WTC11 (cell line): Measurements from ENCODE around the gene ERC2. TPM values are rescaled to one million over a fixed set of nuclear protein-coding genes. Genes with fewer than 3 reads are reported as not detected.

ENCODE experiments used
- ATAC-seq: fragments of 200-7000 bp; cut with Tn5 transposase; 2 replicates; pipeline ENCODE4 v1.10.0; 2021; ENCODE audit warnings: mild to moderate bottlenecking, moderate library complexity
- CTCF ChIA-PET: fragments of 300-600 bp; sonication (Branson Sonifier 250); formaldehyde crosslinking; loops from one replicate; lab custom pipeline; 2021; ENCODE audit warnings: antibody characterized with exemption; lab: Charles Lee
- POLR2A ChIA-PET: fragments of 350-600 bp; sonication (Branson Sonifier 250); formaldehyde crosslinking; loops from one replicate; lab custom pipeline; 2021; ENCODE audit warnings: antibody characterized with exemption; lab: Charles Lee
- DNase-seq: peaks from one replicate; pipeline ENCODE4 v3.0.0; 2021; ENCODE audit warnings: low spot score
- H3K27ac Mint-ChIP-seq: 2 replicates; pipeline ENCODE4 v1.8.0; 2021; ENCODE audit warnings: mixed read lengths
- H3K27me3 Mint-ChIP-seq: 2 replicates; pipeline ENCODE4 v1.8.0; 2021; ENCODE audit warnings: low read depth, mild to moderate bottlenecking, moderate library complexity, mixed read lengths
- H3K36me3 Mint-ChIP-seq: 2 replicates; pipeline ENCODE4 v1.8.0; 2021; ENCODE audit warnings: mixed read lengths
- H3K4me1 Mint-ChIP-seq: 2 replicates; pipeline ENCODE4 v1.8.0; 2022; ENCODE audit warnings: mixed read lengths
- H3K4me3 Mint-ChIP-seq: 2 replicates; pipeline ENCODE4 v1.8.0; 2021; ENCODE audit warnings: mild to moderate bottlenecking, moderate library complexity, mixed read lengths
- H3K9me3 Mint-ChIP-seq: 2 replicates; pipeline ENCODE4 v1.8.0; 2021; ENCODE audit warnings: mixed read lengths
- AFF4 ChIP-seq: sonication (generic); formaldehyde crosslinking; IDR thresholded peaks from 2 replicates; pipeline ENCODE4 v1.8.1; 2023; ENCODE audit warnings: mild to moderate bottlenecking, missing genetic modification reagents, borderline replicate concordance
- ARID4B ChIP-seq: sonication (generic); formaldehyde crosslinking; IDR thresholded peaks from 2 replicates; pipeline ENCODE4 v1.8.0; 2023; ENCODE audit warnings: missing genetic modification reagents, mild to moderate bottlenecking, borderline replicate concordance
- ATF6 ChIP-seq: sonication (generic); formaldehyde crosslinking; IDR thresholded peaks from 2 replicates; pipeline ENCODE4 v1.8.1; 2023; ENCODE audit warnings: mild to moderate bottlenecking, missing genetic modification reagents
- CREM ChIP-seq: sonication (generic); formaldehyde crosslinking; IDR thresholded peaks from 2 replicates; pipeline ENCODE4 v1.8.1; 2022; ENCODE audit warnings: mild to moderate bottlenecking, missing genetic modification reagents, moderate library complexity
- E2F5 ChIP-seq: sonication (generic); formaldehyde crosslinking; IDR thresholded peaks from 2 replicates; pipeline ENCODE4 v1.8.1; 2022; ENCODE audit warnings: mild to moderate bottlenecking, moderate library complexity, missing genetic modification reagents
- EMX1 ChIP-seq: fragments of 250-450 bp; sonication (Bioruptor Pico); IDR thresholded peaks from 2 replicates; pipeline ENCODE4 v1.8.0; 2021; ENCODE audit warnings: mild to moderate bottlenecking
- ESRRA ChIP-seq: sonication (generic); formaldehyde crosslinking; IDR thresholded peaks from 2 replicates; pipeline ENCODE4 v1.8.1; 2022; ENCODE audit warnings: mild to moderate bottlenecking, missing genetic modification reagents, borderline replicate concordance
- GRHL2 ChIP-seq: fragments of 250-450 bp; sonication (Bioruptor Pico); IDR thresholded peaks from 2 replicates; pipeline ENCODE4 v1.8.0; 2022; ENCODE audit warnings: mild to moderate bottlenecking, moderate library complexity; ENCODE audit not compliant: insufficient replicate concordance, severe bottlenecking
- SMAD4 ChIP-seq: sonication (generic); formaldehyde crosslinking; IDR thresholded peaks from 2 replicates; pipeline ENCODE4 v1.8.0; 2022; ENCODE audit warnings: mild to moderate bottlenecking, missing genetic modification reagents
- TEAD1 ChIP-seq: sonication (generic); formaldehyde crosslinking; IDR thresholded peaks from 2 replicates; pipeline ENCODE4 v1.8.0; 2022; ENCODE audit warnings: mild to moderate bottlenecking, missing genetic modification reagents
- ZNF138 ChIP-seq: sonication (generic); formaldehyde crosslinking; conservative IDR thresholded peaks from 2 replicates; pipeline ENCODE4 v1.8.1; 2022; ENCODE audit warnings: mild to moderate bottlenecking, moderate library complexity, missing genetic modification reagents
- ZNF396 ChIP-seq: fragments of 250-450 bp; sonication (Bioruptor Pico); IDR thresholded peaks from 2 replicates; pipeline ENCODE4 v1.8.0; 2021; ENCODE audit warnings: mild to moderate bottlenecking, moderate library complexity, borderline replicate concordance
- total RNA-seq: library from RNA; stranded (reverse); gene quantifications from 3 replicates; pipeline ENCODE4 v1.2.3, GENCODE V29; 2021
- TF ChIP-seq, protein P1 (sequence below): sonication (generic); formaldehyde crosslinking; IDR thresholded peaks from 2 replicates; pipeline ENCODE4 v1.8.1; 2022; ENCODE audit warnings: low read depth, missing genetic modification reagents, borderline replicate concordance
- TF ChIP-seq, protein P2 (sequence below): sonication (generic); formaldehyde crosslinking; IDR thresholded peaks from 2 replicates; pipeline ENCODE4 v1.8.0; 2023; ENCODE audit warnings: missing genetic modification reagents
- TF ChIP-seq, protein P3 (sequence below): fragments of 250-450 bp; sonication (Bioruptor Pico); IDR thresholded peaks from 2 replicates; pipeline ENCODE4 v1.9.0; 2021; ENCODE audit warnings: moderate library complexity, mild to moderate bottlenecking, inconsistent platforms, borderline replicate concordance
- TF ChIP-seq, protein P4 (sequence below): sonication (generic); formaldehyde crosslinking; IDR thresholded peaks from 2 replicates; pipeline ENCODE4 v1.8.1; 2023; ENCODE audit warnings: mild to moderate bottlenecking, missing genetic modification reagents, moderate library complexity

The ERC2 gene
- total RNA-seq, 1 experiment from 2014 or later: 23.5 TPM

- TF ChIP-seq, protein P1, sequence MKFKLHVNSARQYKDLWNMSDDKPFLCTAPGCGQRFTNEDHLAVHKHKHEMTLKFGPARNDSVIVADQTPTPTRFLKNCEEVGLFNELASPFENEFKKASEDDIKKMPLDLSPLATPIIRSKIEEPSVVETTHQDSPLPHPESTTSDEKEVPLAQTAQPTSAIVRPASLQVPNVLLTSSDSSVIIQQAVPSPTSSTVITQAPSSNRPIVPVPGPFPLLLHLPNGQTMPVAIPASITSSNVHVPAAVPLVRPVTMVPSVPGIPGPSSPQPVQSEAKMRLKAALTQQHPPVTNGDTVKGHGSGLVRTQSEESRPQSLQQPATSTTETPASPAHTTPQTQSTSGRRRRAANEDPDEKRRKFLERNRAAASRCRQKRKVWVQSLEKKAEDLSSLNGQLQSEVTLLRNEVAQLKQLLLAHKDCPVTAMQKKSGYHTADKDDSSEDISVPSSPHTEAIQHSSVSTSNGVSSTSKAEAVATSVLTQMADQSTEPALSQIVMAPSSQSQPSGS (CRISPR knock-in tag): no peak
- TF ChIP-seq, protein P2, sequence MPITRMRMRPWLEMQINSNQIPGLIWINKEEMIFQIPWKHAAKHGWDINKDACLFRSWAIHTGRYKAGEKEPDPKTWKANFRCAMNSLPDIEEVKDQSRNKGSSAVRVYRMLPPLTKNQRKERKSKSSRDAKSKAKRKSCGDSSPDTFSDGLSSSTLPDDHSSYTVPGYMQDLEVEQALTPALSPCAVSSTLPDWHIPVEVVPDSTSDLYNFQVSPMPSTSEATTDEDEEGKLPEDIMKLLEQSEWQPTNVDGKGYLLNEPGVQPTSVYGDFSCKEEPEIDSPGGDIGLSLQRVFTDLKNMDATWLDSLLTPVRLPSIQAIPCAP (CRISPR knock-in tag): no peak
- TF ChIP-seq E2F5 (no peak), EMX1 (CRISPR knock-in tag) (no peak), ZNF138 (CRISPR knock-in tag) (no peak), ESRRA (CRISPR knock-in tag) (no peak), ZNF396 (CRISPR knock-in tag) (no peak)
Observed at GRCh38 chr3:55934771-55935170, 533.5 kb downstream of the ERC2 start (continued).

DNA sequence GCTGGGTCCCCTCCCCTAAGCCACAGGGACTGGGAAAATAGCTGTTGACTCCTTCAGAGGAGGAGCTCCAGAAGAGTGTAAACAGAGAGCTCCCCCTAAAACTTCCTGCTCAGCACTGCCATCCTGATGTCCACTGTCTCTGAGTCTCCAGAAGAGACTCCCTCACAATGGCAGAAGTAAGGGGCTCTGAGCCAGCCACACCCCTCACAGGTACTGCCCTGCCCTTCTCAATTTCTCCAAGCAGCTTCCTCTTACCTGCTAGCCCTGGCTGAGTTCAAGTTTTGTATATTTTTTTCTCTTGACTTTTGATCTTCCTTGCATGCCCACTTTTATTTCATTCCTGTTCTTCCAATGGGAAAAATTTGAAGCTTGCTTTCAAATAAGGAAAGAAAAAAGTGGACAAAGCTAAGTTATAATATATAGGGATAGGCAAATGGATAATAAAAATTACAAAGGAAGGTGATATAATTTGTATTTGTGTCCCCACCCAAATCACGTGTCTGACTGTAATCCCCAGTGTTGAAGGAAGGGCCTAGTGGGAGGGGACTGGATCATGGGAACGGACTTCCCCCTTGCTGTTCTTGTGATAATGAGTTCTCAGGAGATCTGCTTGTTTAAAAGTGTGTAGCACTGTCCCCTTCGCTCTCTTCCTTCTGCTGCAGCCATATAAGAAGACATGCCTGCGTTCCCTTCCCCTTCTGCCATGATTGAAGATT lies 539.0 kb downstream of the ERC2 start:
- ChIA-PET POLR2A (no interaction called here), CTCF (interaction anchor here (0.8 kb wide), 1 partner anchor 322 kb away, joined by 3 read pairs; no protein-coding TSS in a partner anchor)
- H3K9me3 Mint-ChIP-seq: peaks cover 9% of the 10 kb centered on the region
- DNase-seq: no peak
- H3K27ac Mint-ChIP-seq: no peak overlapping the region
- H3K36me3 Mint-ChIP-seq: 0 out of 2 replicates have a peak, but pooled peaks cover 3% of the 10 kb centered on the region
- TF ChIP-seq SMAD4 (CRISPR knock-in tag) (no peak), ARID4B (CRISPR knock-in tag) (no peak), ESRRA (CRISPR knock-in tag) (no peak), CREM (CRISPR knock-in tag) (no peak), AFF4 (CRISPR knock-in tag) (no peak), ATF6 (CRISPR knock-in tag) (no peak), TEAD1 (no peak), GRHL2 (no peak), EMX1 (CRISPR knock-in tag) (no peak)
- TF ChIP-seq, protein P2 (CRISPR knock-in tag): no peak
- TF ChIP-seq, protein P3, sequence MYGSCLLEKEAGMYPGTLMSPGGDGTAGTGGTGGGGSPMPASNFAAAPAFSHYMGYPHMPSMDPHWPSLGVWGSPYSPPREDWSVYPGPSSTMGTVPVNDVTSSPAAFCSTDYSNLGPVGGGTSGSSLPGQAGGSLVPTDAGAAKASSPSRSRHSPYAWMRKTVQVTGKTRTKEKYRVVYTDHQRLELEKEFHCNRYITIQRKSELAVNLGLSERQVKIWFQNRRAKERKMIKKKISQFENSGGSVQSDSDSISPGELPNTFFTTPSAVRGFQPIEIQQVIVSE (CRISPR knock-in tag): no peak
- TF ChIP-seq, protein P4, sequence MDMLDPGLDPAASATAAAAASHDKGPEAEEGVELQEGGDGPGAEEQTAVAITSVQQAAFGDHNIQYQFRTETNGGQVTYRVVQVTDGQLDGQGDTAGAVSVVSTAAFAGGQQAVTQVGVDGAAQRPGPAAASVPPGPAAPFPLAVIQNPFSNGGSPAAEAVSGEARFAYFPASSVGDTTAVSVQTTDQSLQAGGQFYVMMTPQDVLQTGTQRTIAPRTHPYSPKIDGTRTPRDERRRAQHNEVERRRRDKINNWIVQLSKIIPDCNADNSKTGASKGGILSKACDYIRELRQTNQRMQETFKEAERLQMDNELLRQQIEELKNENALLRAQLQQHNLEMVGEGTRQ: no peak
- no peaks in the 10 kb centered on the region; the same call in 1 of the 2 replicates for H3K27me3 Mint-ChIP-seq
- no peak for ATAC-seq
- peaks cover 8% of the 10 kb centered on the region for H3K4me1 Mint-ChIP-seq
- no peak overlapping the region for H3K4me3 Mint-ChIP-seq
